H1 (cell line): Measurements from ENCODE around the gene LOXHD1. TPM values are rescaled to one million over a fixed set of nuclear protein-coding genes. Genes with fewer than 3 reads are reported as not detected.

Experiments used
- CTCF ChIA-PET: fragments of 300-600 bp; sonication (Branson Sonifier 250); formaldehyde crosslinking; loops from one replicate; lab custom pipeline; 2021; ENCODE audit not compliant: partially characterized antibody; lab: Charles Lee
- POLR2A ChIA-PET: fragments of 300-600 bp; sonication (Branson Sonifier 250); formaldehyde crosslinking; loops from one replicate; lab custom pipeline; 2021; ENCODE audit warnings: inconsistent platforms; ENCODE audit not compliant: partially characterized antibody; lab: Charles Lee
- DNase-seq, 2 experiments: peaks; one replicate each; pipeline versions ENCODE4 v3.0.0 to v3.0.0-alpha.2; 2010 to 2022; ENCODE audit warnings: low spot score in 2 of 2, low read depth in 1 of 2, mixed read lengths in 1 of 2
- FAIRE-seq: peaks from 2 replicates; lab custom pipeline; 2011; peaks lifted over from hg19 to GRCh38; lab: Jason Lieb, UNC
- H2AFZ ChIP-seq: 2 replicates; pipeline ENCODE4 v1.8.1; 2012; ENCODE audit warnings: low read length, inconsistent platforms
- H2AK5ac ChIP-seq: 2 replicates; pipeline ENCODE4 v1.6.1; 2013; ENCODE audit warnings: low read depth, low read length
- H2BK120ac ChIP-seq: replicated peaks from 2 replicates; pipeline ENCODE3; 2013; ENCODE audit warnings: low read depth, low read length, inconsistent platforms
- H2BK12ac ChIP-seq: 2 replicates; pipeline ENCODE4 v1.6.1; 2013; ENCODE audit warnings: low read depth, low read length
- H2BK15ac ChIP-seq: 2 replicates; pipeline ENCODE4 v1.6.1; 2013; ENCODE audit warnings: low read length
- H2BK20ac ChIP-seq: 2 replicates; pipeline ENCODE4 v1.6.1; 2013; ENCODE audit warnings: low read length
- H2BK5ac ChIP-seq: 2 replicates; pipeline ENCODE4 v1.6.1; 2013; ENCODE audit warnings: low read depth, low read length
- H3K14ac ChIP-seq: 2 replicates; pipeline ENCODE4 v1.6.1; 2013; ENCODE audit warnings: inconsistent platforms; ENCODE audit not compliant: insufficient read length
- H3K18ac ChIP-seq: 2 replicates; pipeline ENCODE4 v1.6.1; 2013; ENCODE audit warnings: low read length; ENCODE audit errors: extremely low read depth
- H3K23ac ChIP-seq: 2 replicates; pipeline ENCODE4 v1.6.1; 2013; ENCODE audit warnings: inconsistent platforms; ENCODE audit not compliant: insufficient read length
- H3K23me2 ChIP-seq: 2 replicates; pipeline ENCODE4 v1.6.1; 2013; ENCODE audit warnings: low read depth, low read length
- H3K27ac ChIP-seq: 2 replicates; pipeline ENCODE4 v1.6.1; 2011; ENCODE audit warnings: low read depth, low read length, inconsistent platforms
- H3K27me3 ChIP-seq, 4 experiments: replicated peaks in 1 of 4; 1 replicate in 1 of 4; 2 replicates in 3 of 4; pipeline versions ENCODE4 v1.6.1 to v1.8.1; 2011 to 2013; ENCODE audit warnings: low read length in 3 of 4, mild to moderate bottlenecking in 3 of 4, inconsistent platforms in 2 of 4, mixed read lengths in 2 of 4, moderate library complexity in 1 of 4; ENCODE audit not compliant: control insufficient read depth in 3 of 4, insufficient read depth in 3 of 4; ENCODE audit errors: extremely low read depth in 1 of 4
- H3K36me3 ChIP-seq, 4 experiments: 2 replicates each; pipeline versions ENCODE4 v1.6.1 to v1.8.1; 2011 to 2013; ENCODE audit warnings: mild to moderate bottlenecking in 4 of 4, low read length in 3 of 4, moderate library complexity in 2 of 4, control low read depth in 1 of 4, inconsistent platforms in 1 of 4; ENCODE audit not compliant: insufficient read depth in 4 of 4, control insufficient read depth in 2 of 4
- H3K4ac ChIP-seq: replicated peaks from 2 replicates; pipeline ENCODE3; 2013; ENCODE audit warnings: low read length, low read depth, mixed read lengths, inconsistent platforms; ENCODE audit not compliant: insufficient read length
- H3K4me1 ChIP-seq, 4 experiments: replicated peaks in 1 of 4; 1 replicate in 1 of 4; 2 replicates in 3 of 4; pipeline versions ENCODE4 v1.6.1 to v1.8.1; 2011 to 2013; ENCODE audit warnings: low read length in 3 of 4, inconsistent platforms in 2 of 4, mixed read lengths in 1 of 4; ENCODE audit not compliant: insufficient read depth in 4 of 4, control insufficient read depth in 3 of 4
- H3K4me2 ChIP-seq, 2 experiments: 2 replicates each; pipeline versions ENCODE4 v1.6.1 to v1.8.1; 2011 to 2013; ENCODE audit warnings: low read depth in 2 of 2, low read length in 2 of 2, control low read depth in 1 of 2, inconsistent platforms in 1 of 2, mild to moderate bottlenecking in 1 of 2; ENCODE audit not compliant: insufficient read depth in 1 of 2
- H3K4me3 ChIP-seq, 4 experiments: fragments of 200-600, 300-600 bp in 1 of 4; sonication (generic), shearing (Covaris generic), sonication (Bioruptor Twin) in 1 of 4; 2 replicates each; pipeline versions ENCODE4 v1.5.1 to v1.8.1; 2011 to 2016; ENCODE audit warnings: low read length in 4 of 4, low read depth in 3 of 4, control low read depth in 2 of 4, inconsistent platforms in 2 of 4, mild to moderate bottlenecking in 2 of 4, mixed read lengths in 1 of 4, moderate library complexity in 1 of 4; ENCODE audit not compliant: insufficient read depth in 2 of 4; ENCODE audit errors: extremely low read depth in 1 of 4
- H3K56ac ChIP-seq: replicated peaks from 2 replicates; pipeline ENCODE3; 2013; ENCODE audit warnings: low read depth, mild to moderate bottlenecking, mixed read lengths, low read length, inconsistent platforms; ENCODE audit not compliant: insufficient read length
- H3K79me1 ChIP-seq: 2 replicates; pipeline ENCODE4 v1.6.1; 2013; ENCODE audit warnings: low read depth, low read length, control low read depth
- H3K79me2 ChIP-seq, 2 experiments: 2 replicates each; pipeline versions ENCODE4 v1.6.1 to v1.8.1; 2012 to 2013; ENCODE audit warnings: low read length in 2 of 2, mild to moderate bottlenecking in 2 of 2, inconsistent platforms in 1 of 2; ENCODE audit not compliant: insufficient read depth in 2 of 2, control insufficient read depth in 1 of 2
- H3K9ac ChIP-seq, 4 experiments: replicated peaks in 1 of 4; 1 replicate in 1 of 4; 2 replicates in 3 of 4; pipeline versions ENCODE4 v1.6.1 to v1.8.1; 2011 to 2013; ENCODE audit warnings: low read depth in 3 of 4, low read length in 3 of 4, control low read depth in 2 of 4, mild to moderate bottlenecking in 2 of 4, moderate library complexity in 2 of 4, inconsistent platforms in 1 of 4; ENCODE audit errors: extremely low read depth in 1 of 4
- H3K9me3 ChIP-seq, 2 experiments: 2 replicates each; pipeline versions ENCODE4 v1.6.1 to v1.8.1; 2012 to 2013; ENCODE audit warnings: mild to moderate bottlenecking in 2 of 2, moderate library complexity in 2 of 2, control low read depth in 1 of 2, inconsistent platforms in 1 of 2, low read depth in 1 of 2, low read length in 1 of 2, mixed read lengths in 1 of 2; ENCODE audit not compliant: insufficient read depth in 2 of 2
- H4K20me1 ChIP-seq, 2 experiments: replicated peaks in 1 of 2; 2 replicates each; pipeline versions ENCODE3 to v1.8.1; 2011 to 2013; ENCODE audit warnings: inconsistent platforms in 2 of 2, low read length in 2 of 2, mild to moderate bottlenecking in 1 of 2; ENCODE audit not compliant: insufficient read depth in 2 of 2, control insufficient read depth in 1 of 2
- H4K5ac ChIP-seq: 2 replicates; pipeline ENCODE4 v1.6.1; 2013; ENCODE audit warnings: low read length, low read depth, mixed read lengths, inconsistent platforms; ENCODE audit not compliant: insufficient read length
- H4K8ac ChIP-seq: 2 replicates; pipeline ENCODE4 v1.8.0; 2013; ENCODE audit warnings: mild to moderate bottlenecking, moderate library complexity, low read length, inconsistent platforms; ENCODE audit not compliant: insufficient read depth; ENCODE audit errors: extremely low read depth
- H4K91ac ChIP-seq: replicated peaks from 2 replicates; pipeline ENCODE3; 2013; ENCODE audit warnings: low read length, mixed read lengths, inconsistent platforms; ENCODE audit not compliant: insufficient read length
- BRCA1 ChIP-seq: IDR thresholded peaks from 2 replicates; pipeline ENCODE4 v1.6.1; 2012; ENCODE audit warnings: low read depth, low read length, improper control_type of control experiment
- EGR1 ChIP-seq: IDR thresholded peaks from 2 replicates; pipeline ENCODE4 v1.6.1; 2011; ENCODE audit warnings: low read depth, low read length, borderline replicate concordance
- KDM4A ChIP-seq: IDR thresholded peaks from one replicate; pipeline ENCODE4 v1.7.1; 2012; ENCODE audit warnings: low read depth, mild to moderate bottlenecking, moderate library complexity, low read length, inconsistent platforms; ENCODE audit not compliant: severe bottlenecking
- KDM5A ChIP-seq: fragments of 200-600 bp; IDR thresholded peaks from 2 replicates; pipeline ENCODE4 v1.7.1; 2012; ENCODE audit warnings: mild to moderate bottlenecking, low read length, inconsistent platforms, mixed read lengths
- POU5F1 ChIP-seq: IDR thresholded peaks from 2 replicates; pipeline ENCODE4 v1.6.1; 2011; ENCODE audit warnings: low read depth, mild to moderate bottlenecking, low read length, moderate library complexity
- RNF2 ChIP-seq: fragments of 200-900, 300-1000 bp; sonication (generic); IDR thresholded peaks from 2 replicates; pipeline ENCODE4 v1.7.1; 2016; ENCODE audit warnings: borderline replicate concordance, low read depth, mild to moderate bottlenecking, antibody characterized with exemption, low read length; ENCODE audit not compliant: poor library complexity, severe bottlenecking; ENCODE audit errors: missing control alignments
- SIN3A ChIP-seq, 2 experiments: IDR thresholded peaks in 1 of 2; conservative IDR thresholded peaks in 1 of 2; 2 replicates each; pipeline ENCODE4 v1.6.1; 2011 to 2012; ENCODE audit warnings: low read length in 2 of 2, improper control_type of control experiment in 1 of 2, low read depth in 1 of 2, mild to moderate bottlenecking in 1 of 2
- TCF12 ChIP-seq: IDR thresholded peaks from 2 replicates; pipeline ENCODE4 v1.6.1; 2011; ENCODE audit warnings: low read depth, mild to moderate bottlenecking, low read length
- WGBS, 2 experiments: shearing (Covaris generic) in 1 of 2; methylation state at CpG; one replicate each; pipeline versions ENCODE4 v1.1.6 to v1.1.7; 2013 to 2015; ENCODE audit warnings: low lambda C conversion rate in 2 of 2, mixed read lengths in 2 of 2, inconsistent platforms in 1 of 2, low coverage in 1 of 2, missing lambda C conversion rate in 1 of 2; ENCODE audit not compliant: insufficient replicate concordance in 2 of 2, insufficient coverage in 1 of 2, insufficient read length in 1 of 2; ENCODE audit errors: extremely low coverage in 1 of 2, missing lambda C conversion rate in 1 of 2; 5-methylcytosine and 5-hydroxymethylcytosine counted together
- polyA plus RNA-seq, 7 experiments: library from polyadenylated mRNA; depleted of rRNA in 3 of 7; stranded (reverse) in 5 of 7; unstranded in 2 of 7; fragments of >200 nt in 5 of 7; fragments of 200-250 nt in 2 of 7; gene quantifications; 1 replicate in 5 of 7; 2 replicates in 1 of 7; 4 replicates in 1 of 7; pipeline versions ENCODE4 v1.2.1 to v1.2.3, GENCODE V29; 2011 to 2013; ENCODE audit warnings: missing spikeins in 2 of 7, mixed read lengths in 2 of 7
- total RNA-seq: library from RNA; stranded (reverse); fragmentation: NEBNext Ultra II Directional; extraction: Animal tissue kit (Norgen Biotek cat#: 25700); gene quantifications from 2 replicates; pipeline ENCODE4 v1.2.1, GENCODE V29; 2021

Gene LOXHD1
- total and polyA plus RNA-seq, 2 of the 8 experiments (the other 6 are each of a cell fraction or from before 2014, with no cell fraction given) = 0.02 TPM; not detected in 1

- Histone ChIP-seq H2AK5ac (no peak overlapping the region), H3K18ac (no peak overlapping the region), H2BK15ac (no peak overlapping the region), H3K9me3 (0 out of 4 replicates have a peak, but pooled peaks cover 0 to 3% of the 10 kb centered on the region in 2 experiments), H3K4me2 (no peak overlapping the region), H3K23ac (no peak overlapping the region), H3K79me1 (no peaks in the 10 kb centered on the region), H2BK5ac (no peak overlapping the region), H3K27me3 (no peaks in the 10 kb centered on the region), H2BK12ac (no peak overlapping the region), H3K56ac (no peak overlapping the region), H4K8ac (no peak overlapping the region), H3K79me2 (no peaks in the 10 kb centered on the region), H4K20me1 (no peaks in the 10 kb centered on the region), H3K9ac (no peak overlapping the region), H4K91ac (no peak overlapping the region), H3K14ac (no peak overlapping the region), H4K5ac (no peak overlapping the region), H2AFZ (no peak overlapping the region), H3K4me1 (no peaks in the 10 kb centered on the region), H3K27ac (no peak overlapping the region), H2BK20ac (no peak overlapping the region), H3K4ac (no peak overlapping the region), H3K36me3 (no peaks in the 10 kb centered on the region), H2BK120ac (no peak overlapping the region), H3K4me3 (no peak overlapping the region), H3K23me2 (no peaks in the 10 kb centered on the region)
- TF ChIP-seq SIN3A (conservative IDR thresholded peaks at IDR 0.05 in 1 of 2, IDR thresholded peaks at IDR 0.05 in 1 of 2; ENCODE audit: low read depth in 1 of 2, low read length in 2 of 2) (no peak), KDM5A (no peak), BRCA1 (no peak), POU5F1 (no peak), KDM4A (no peak), TCF12 (no peak), RNF2 (no peak), EGR1 (no peak)
- 78% methylated on average over 5 of the region's 5 CpGs; no CpG with 5 or more reads in 1 of the 2 experiments for WGBS, 2 experiments
- ChIA-PET CTCF (interaction anchor here (1.1 to 1.2 kb wide), 2 partner anchors 28 to 29 kb away, joined by 3 to 5 read pairs; no protein-coding TSS in a partner anchor), POLR2A (no interaction called here)
- no peak for FAIRE-seq
- DNase-seq = no peak
These were observed 27.7 kb downstream of the LOXHD1 start for GRCh38 chr18:46629361-46629760.
